Fibroblast of mammary gland (primary cell): ENCODE data around the gene APOL4.
"Not testable (repeated sequence)": the region's sequence is repeated elsewhere in the genome, so short reads cannot be mapped to it uniquely, and the experiment has no call there.

Experiments
- DNase-seq: peaks from one replicate; pipeline ENCODE4 v3.0.0-alpha.2; 2010; ENCODE audit warnings: low read depth
- H3K4me3 ChIP-seq: 2 replicates; pipeline ENCODE4 v1.5.1; 2011; ENCODE audit warnings: low read depth, mild to moderate bottlenecking, low read length, moderate library complexity; ENCODE audit not compliant: control insufficient read depth
- TF ChIP-seq, protein P1 (sequence below): conservative IDR thresholded peaks from 2 replicates; pipeline ENCODE4 v1.5.1; 2011; ENCODE audit warnings: low read depth, low read length, inconsistent platforms; ENCODE audit not compliant: control insufficient read depth, insufficient read depth

The APOL4 gene

DNA sequence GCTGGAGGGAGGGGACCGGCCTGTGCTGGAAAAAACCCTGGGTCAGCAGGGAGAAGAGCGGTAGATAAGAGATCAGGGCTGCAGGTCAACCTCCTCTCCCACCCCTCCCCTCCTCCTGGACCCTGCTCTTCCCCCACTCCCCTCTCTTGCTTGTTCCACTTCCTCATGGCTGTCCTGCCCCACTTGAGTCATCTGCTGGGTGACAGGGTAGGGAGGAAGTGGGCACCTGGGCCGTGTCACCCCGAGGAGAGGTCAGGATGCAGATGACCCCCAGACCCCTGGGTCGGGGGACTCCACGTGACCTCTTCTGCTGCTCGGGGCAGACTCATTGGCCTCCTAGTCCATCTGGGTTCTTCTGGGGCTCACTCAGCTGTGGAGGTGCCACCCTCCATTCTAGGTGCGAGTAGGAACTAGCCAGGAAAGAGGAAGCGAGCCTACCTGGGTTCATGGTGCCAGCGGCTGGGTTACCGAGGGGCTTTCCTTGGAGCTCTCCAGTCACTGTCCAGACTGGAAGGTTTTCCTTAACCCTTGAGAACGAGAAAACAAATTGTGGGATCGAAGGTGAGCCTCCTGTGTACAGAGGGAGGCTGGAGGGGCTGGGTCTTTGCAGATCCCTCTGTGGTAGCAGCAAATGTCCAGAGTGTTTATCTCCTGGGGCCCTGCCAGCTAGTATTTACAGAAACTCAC is 31.2 kb upstream of the APOL4 start:
- TF ChIP-seq, protein P1, sequence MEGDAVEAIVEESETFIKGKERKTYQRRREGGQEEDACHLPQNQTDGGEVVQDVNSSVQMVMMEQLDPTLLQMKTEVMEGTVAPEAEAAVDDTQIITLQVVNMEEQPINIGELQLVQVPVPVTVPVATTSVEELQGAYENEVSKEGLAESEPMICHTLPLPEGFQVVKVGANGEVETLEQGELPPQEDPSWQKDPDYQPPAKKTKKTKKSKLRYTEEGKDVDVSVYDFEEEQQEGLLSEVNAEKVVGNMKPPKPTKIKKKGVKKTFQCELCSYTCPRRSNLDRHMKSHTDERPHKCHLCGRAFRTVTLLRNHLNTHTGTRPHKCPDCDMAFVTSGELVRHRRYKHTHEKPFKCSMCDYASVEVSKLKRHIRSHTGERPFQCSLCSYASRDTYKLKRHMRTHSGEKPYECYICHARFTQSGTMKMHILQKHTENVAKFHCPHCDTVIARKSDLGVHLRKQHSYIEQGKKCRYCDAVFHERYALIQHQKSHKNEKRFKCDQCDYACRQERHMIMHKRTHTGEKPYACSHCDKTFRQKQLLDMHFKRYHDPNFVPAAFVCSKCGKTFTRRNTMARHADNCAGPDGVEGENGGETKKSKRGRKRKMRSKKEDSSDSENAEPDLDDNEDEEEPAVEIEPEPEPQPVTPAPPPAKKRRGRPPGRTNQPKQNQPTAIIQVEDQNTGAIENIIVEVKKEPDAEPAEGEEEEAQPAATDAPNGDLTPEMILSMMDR = no peak
- no peak overlapping the region for H3K4me3 ChIP-seq
- DNase-seq = no peak

DNA sequence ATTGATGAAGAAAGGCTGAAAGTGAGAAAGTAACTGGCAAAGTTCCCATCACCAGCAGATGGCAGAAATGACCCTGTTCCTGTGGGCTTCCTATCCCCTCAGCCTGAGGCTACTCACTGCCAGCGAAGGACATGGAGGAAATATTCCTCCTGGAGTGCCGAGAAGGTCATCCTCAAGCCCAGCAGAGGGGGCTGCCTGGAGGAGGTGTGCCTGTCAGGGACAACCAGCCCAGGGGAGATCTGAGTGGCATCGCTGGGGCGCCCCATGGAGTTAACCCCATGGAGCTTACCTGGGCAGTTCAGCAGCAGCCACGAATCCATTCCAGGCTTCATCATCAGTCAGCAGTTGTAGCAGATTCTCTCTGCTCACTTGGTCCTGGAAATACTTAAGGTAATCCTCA is 29.4 kb upstream of the APOL4 start:
- DNase-seq, H3K4me3 ChIP-seq: not testable (repeated sequence)

DNA sequence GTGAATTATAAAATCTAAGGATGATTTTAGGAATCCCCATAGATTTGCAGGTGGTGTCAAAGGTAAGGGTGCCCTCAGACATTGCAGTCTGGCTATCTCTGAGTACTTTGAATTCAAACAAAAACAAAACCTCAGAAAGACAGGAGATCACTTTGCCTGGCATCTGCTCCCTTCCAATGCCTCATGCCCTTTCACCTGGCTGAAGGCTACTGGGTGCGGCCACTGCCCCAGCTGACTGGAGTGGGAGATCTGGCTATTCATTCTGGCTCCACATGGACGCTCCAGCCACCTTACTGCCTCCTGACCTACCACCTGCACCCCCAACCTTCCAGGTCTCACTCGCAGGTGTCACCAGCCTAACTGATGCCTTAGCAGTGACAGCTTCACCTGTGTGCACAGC is 28.0 kb upstream of the APOL4 start:
- H3K4me3 ChIP-seq, DNase-seq: not testable (repeated sequence)

DNA sequence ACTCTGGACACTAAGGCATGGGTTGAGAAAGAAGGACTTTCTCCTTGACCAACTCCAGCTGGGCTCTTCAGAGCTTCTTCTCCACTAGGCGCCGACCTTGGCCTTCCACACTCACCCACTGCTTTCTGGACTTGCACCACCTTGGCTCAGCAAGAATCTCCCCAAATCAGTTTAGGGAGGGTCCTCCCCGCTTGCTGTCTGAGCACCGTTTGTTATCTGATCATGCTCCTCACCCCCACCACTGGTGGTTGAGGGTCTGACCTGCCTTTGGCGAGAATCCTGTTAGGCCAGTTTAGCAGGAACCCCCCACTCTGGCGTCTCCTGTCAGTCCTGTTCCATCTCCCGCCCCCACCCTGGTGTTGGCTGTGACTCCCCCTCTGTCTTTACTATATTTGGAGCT is 27.3 kb upstream of the APOL4 start:
- TF ChIP-seq, protein P1 = no peak
- no peak for DNase-seq
- no peak overlapping the region for H3K4me3 ChIP-seq

DNA sequence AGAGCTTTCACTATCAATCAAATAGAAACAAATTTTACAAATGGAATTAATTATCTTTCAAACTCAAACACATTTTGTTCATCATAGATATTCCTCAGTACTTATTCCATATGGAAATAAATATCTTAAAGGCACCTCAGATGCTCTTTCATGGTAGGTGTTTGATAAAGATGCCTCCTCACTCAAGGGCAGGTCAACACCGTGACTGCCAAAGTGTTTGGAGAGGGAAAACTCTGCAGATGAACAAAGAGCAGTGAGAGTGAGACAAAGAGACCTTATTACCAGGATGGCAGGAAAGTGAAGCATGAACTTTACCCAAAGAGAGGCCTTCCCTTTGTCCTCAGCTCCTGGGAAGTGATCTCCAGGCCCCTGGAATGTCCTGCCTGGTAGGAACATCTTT is 26.8 kb upstream of the APOL4 start:
- not testable (repeated sequence) for DNase-seq, H3K4me3 ChIP-seq

DNA sequence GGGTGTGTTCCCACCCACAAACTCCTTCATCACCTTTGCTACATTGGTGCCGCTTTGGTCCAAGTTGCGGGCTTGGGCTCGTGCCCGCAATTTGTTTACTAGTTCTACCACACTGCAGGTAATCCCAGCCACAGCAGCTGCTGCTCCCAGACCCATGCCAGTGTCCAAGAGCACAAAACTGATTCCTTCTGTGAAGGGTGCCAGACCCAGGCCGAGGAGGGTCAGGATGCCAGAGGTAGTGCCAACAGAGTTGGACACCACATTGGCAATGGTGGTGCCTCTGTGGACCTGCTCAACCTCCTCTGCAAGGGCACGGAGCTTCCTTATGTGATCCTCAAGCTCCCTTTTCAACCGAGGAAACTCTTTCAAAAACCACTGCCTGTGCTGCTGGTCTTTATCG is 26.2 kb upstream of the APOL4 start:
- no peak for DNase-seq
- TF ChIP-seq, protein P1 = no peak
- H3K4me3 ChIP-seq = no peak overlapping the region

DNA sequence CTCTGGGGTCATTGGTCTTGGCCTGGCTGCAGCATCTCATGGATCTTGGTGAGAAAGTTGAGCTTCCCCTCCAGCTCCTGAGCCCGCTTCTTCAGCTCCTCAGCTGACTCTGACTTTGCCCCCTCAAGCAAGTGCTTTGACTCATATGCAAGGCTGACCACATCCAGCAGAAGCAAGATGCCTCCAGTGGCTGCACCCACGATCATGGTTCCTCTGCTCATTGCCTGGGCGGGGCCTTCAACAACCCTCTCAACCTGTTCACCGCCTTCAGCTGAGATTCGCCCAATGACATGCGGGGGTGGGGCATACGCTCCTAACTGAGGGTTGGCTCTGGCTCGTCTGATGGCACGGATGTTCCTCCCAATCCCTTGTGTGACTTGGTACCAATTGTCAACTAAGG is 25.8 kb upstream of the APOL4 start:
- DNase-seq = no peak
- no peak overlapping the region for H3K4me3 ChIP-seq
- TF ChIP-seq, protein P1 = no peak

DNA sequence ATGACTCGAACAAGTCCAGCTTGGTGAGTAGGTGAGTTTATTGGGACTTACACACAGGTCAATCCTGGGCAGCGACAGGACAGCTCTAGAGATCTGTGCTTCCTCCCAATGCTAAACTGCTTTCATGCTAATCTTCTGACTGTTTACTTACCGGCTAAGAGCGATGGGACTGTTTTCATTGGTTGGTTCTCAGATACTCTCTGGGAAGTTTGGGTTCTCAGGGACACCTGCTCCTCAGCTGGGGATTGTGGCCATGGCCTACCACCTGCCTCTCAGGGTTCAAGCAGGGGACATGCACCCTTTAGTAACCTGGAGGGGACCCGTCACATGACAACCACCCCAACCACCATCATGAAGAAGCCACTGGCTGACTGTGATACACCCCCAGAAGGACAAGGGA is 24.6 kb upstream of the APOL4 start:
- DNase-seq = no peak
- H3K4me3 ChIP-seq = no peak overlapping the region
- TF ChIP-seq, protein P1 = no peak
